Caco-2 (cell line): Measurements from ENCODE around the gene TMC2. TPM values are rescaled to one million over a fixed set of nuclear protein-coding genes. Genes with fewer than 3 reads are reported as not detected.

Source experiments
- BruUV-seq: library from RNA; stranded (reverse); fragments of 400-500 nt; replicated peaks from 2 replicates; lab custom pipeline; 2021; lab: Mats Ljungman, UMichigan
- CTCF ChIA-PET: fragments of 300-600 bp; sonication (Branson Sonifier 250); formaldehyde crosslinking; loops from one replicate; lab custom pipeline; 2022; ENCODE audit warnings: antibody characterized with exemption; lab: Charles Lee
- POLR2A ChIA-PET: fragments of 300-600 bp; sonication (Branson Sonifier 250); formaldehyde crosslinking; loops from one replicate; lab custom pipeline; 2022; ENCODE audit warnings: antibody characterized with exemption; lab: Charles Lee
- DNase-seq, 2 experiments: peaks; one replicate each; pipeline versions ENCODE4 v3.0.0 to v3.0.0-alpha.2; 2020 to 2022
- H3K27me3 ChIP-seq: replicated peaks from 2 replicates; pipeline ENCODE4 v1.6.0; 2011; ENCODE audit warnings: low read length; ENCODE audit not compliant: control insufficient read depth, insufficient read depth
- H3K36me3 ChIP-seq: 2 replicates; pipeline ENCODE4 v1.5.1; 2011; ENCODE audit warnings: low read length; ENCODE audit not compliant: control insufficient read depth, insufficient read depth
- H3K4me1 ChIP-seq: fragments of 250-450 bp; sonication (Bioruptor Pico); 2 replicates; pipeline ENCODE4 v1.5.1; 2020; ENCODE audit warnings: mild to moderate bottlenecking
- H3K4me3 ChIP-seq: 2 replicates; pipeline ENCODE4 v1.5.1; 2011; ENCODE audit warnings: low read depth, mild to moderate bottlenecking, control low read depth, low read length
- H3K9me3 ChIP-seq: fragments of 250-450 bp; sonication (Bioruptor Pico); 2 replicates; pipeline ENCODE4 v1.5.1; 2020; ENCODE audit warnings: mild to moderate bottlenecking, moderate library complexity
- H3K27ac Mint-ChIP-seq: one replicate; pipeline ENCODE4 v1.8.0; 2022; ENCODE audit warnings: mixed read lengths; ENCODE audit not compliant: unreplicated experiment
- H3K27me3 Mint-ChIP-seq: one replicate; pipeline ENCODE4 v1.8.0; 2022; ENCODE audit warnings: mixed read lengths; ENCODE audit not compliant: insufficient read depth, unreplicated experiment
- H3K36me3 Mint-ChIP-seq: one replicate; pipeline ENCODE4 v1.8.0; 2022; ENCODE audit warnings: mild to moderate bottlenecking, mixed read lengths; ENCODE audit not compliant: insufficient read depth, unreplicated experiment
- H3K4me1 Mint-ChIP-seq: one replicate; pipeline ENCODE4 v1.8.0; 2022; ENCODE audit warnings: low read depth, mixed read lengths; ENCODE audit not compliant: unreplicated experiment
- H3K4me3 Mint-ChIP-seq: one replicate; pipeline ENCODE4 v1.8.0; 2022; ENCODE audit warnings: mild to moderate bottlenecking, moderate library complexity, mixed read lengths; ENCODE audit not compliant: unreplicated experiment
- H3K9me3 Mint-ChIP-seq: one replicate; pipeline ENCODE4 v1.8.0; 2022; ENCODE audit warnings: mixed read lengths; ENCODE audit not compliant: unreplicated experiment
- CTCF ChIP-seq, 2 experiments: fragments of 200-600 bp in 1 of 2; IDR thresholded peaks; 1 replicate in 1 of 2; 2 replicates in 1 of 2; pipeline versions ENCODE4 v1.5.1 to v1.8.0; 2011 to 2022; ENCODE audit warnings: antibody characterized with exemption in 1 of 2, control low read depth in 1 of 2, inconsistent platforms in 1 of 2, low read depth in 1 of 2, low read length in 1 of 2, mild to moderate bottlenecking in 1 of 2, moderate library complexity in 1 of 2; ENCODE audit not compliant: insufficient read depth in 1 of 2, severe bottlenecking in 1 of 2, unreplicated experiment in 1 of 2
- intact Hi-C: fragments of 100-400 bp; cut with micrococcal nuclease; formaldehyde crosslinking; loops from one replicate; pipeline ENCODE4 v1.10.0; 2022; ENCODE audit not compliant: unreplicated experiment
- total RNA-seq: library from RNA; stranded (reverse); gene quantifications from 2 replicates; pipeline ENCODE4 v1.2.3, GENCODE V29; 2022

TMC2 gene
- total RNA-seq, 1 experiment from 2014 or later = not detected

- DNase-seq = no peak
- Mint-ChIP-seq H3K27ac (no peak overlapping the region), H3K9me3 (no peaks in the 10 kb centered on the region), H3K36me3 (no peaks in the 10 kb centered on the region), H3K27me3 (peaks cover 5% of the 10 kb centered on the region), H3K4me1 (peaks cover 7% of the 10 kb centered on the region), H3K4me3 (no peak overlapping the region)
- no peak overlapping the region for H3K4me3 ChIP-seq
- no peaks in the 10 kb centered on the region for H3K9me3 ChIP-seq
- ChIA-PET CTCF (interaction anchor here (1.0 kb wide), 1 partner anchor 9 kb away, joined by 6 read pairs; no protein-coding TSS in a partner anchor), POLR2A (no interaction called here)
- H3K4me1 ChIP-seq = peaks cover 6% of the 10 kb centered on the region
- intact Hi-C loops = no loop called here
- no peaks in the 10 kb centered on the region for H3K36me3 ChIP-seq
- H3K27me3 ChIP-seq = no peaks in the 10 kb centered on the region; the same call in 1 of the 2 replicates
- TF ChIP-seq CTCF (IDR thresholded peaks at IDR 0.05; ENCODE audit: insufficient read depth in 1 of 2, low read depth in 1 of 2, low read length in 1 of 2, severe bottlenecking in 1 of 2, unreplicated experiment in 1 of 2) = no peak
- BruUV-seq = no TSS peak
Observed at GRCh38 chr20:2515203-2515602, 21.2 kb upstream of the TMC2 start.

DNA sequence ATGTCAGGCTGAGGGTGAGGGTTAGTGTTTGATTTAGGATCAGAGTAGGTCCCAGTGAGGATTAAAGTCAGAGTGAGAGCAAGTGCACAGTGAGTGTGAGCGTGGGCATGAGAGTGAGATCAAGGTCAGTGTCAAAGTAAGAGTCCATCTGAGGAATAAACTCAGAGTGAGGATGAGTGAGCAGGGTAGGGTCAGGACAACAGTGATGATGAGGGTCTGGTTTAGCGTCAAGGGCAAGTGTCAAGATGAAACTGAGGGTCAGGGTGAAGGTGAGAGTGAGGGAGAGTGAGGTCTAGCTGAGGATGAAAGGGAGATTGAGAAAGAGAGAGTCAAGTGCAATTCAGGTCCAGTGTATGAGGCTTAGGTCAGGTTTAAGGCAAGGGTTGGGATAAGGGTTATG lies 20.0 kb upstream of the TMC2 start:
- H3K4me3 ChIP-seq = no peak overlapping the region
- no TSS peak for BruUV-seq
- no peaks in the 10 kb centered on the region for H3K36me3 ChIP-seq
- H3K27me3 ChIP-seq = no peaks in the 10 kb centered on the region; the same call in 1 of the 2 replicates
- ChIA-PET POLR2A (no interaction called here), CTCF (no interaction called here)
- peaks cover 5% of the 10 kb centered on the region for H3K27me3 Mint-ChIP-seq
- no peaks in the 10 kb centered on the region for H3K4me1 ChIP-seq
- no peaks in the 10 kb centered on the region for H3K9me3 ChIP-seq
- no peak overlapping the region for H3K4me3 Mint-ChIP-seq
- intact Hi-C loops = no loop called here
- no peaks in the 10 kb centered on the region for H3K36me3 Mint-ChIP-seq
- no peak overlapping the region for H3K27ac Mint-ChIP-seq
- no peak for TF ChIP-seq CTCF (IDR thresholded peaks at IDR 0.05; ENCODE audit: insufficient read depth in 1 of 2, low read depth in 1 of 2, low read length in 1 of 2, severe bottlenecking in 1 of 2, unreplicated experiment in 1 of 2)
- no peak for DNase-seq
- H3K9me3 Mint-ChIP-seq = no peaks in the 10 kb centered on the region
- H3K4me1 Mint-ChIP-seq = no peaks in the 10 kb centered on the region

- no TSS peak for BruUV-seq
- intact Hi-C loops = no loop called here
Observed at GRCh38 chr20:2518096-2518495, 18.3 kb upstream of the TMC2 start.

More at GRCh38 chr20:2518096-2518495, 18.3 kb upstream of the TMC2 start:
- Mint-ChIP-seq H3K4me3 (no peak overlapping the region), H3K27ac (no peak overlapping the region), H3K27me3 (peaks cover 5% of the 10 kb centered on the region), H3K36me3 (no peaks in the 10 kb centered on the region), H3K4me1 (no peaks in the 10 kb centered on the region), H3K9me3 (no peaks in the 10 kb centered on the region)
- DNase-seq = no peak
- Histone ChIP-seq H3K27me3 (no peaks in the 10 kb centered on the region; the same call in none of the 2 replicates), H3K9me3 (no peaks in the 10 kb centered on the region), H3K4me1 (no peaks in the 10 kb centered on the region), H3K4me3 (no peak overlapping the region), H3K36me3 (no peaks in the 10 kb centered on the region)
- ChIA-PET CTCF (no interaction called here), POLR2A (no interaction called here)
- TF ChIP-seq CTCF (IDR thresholded peaks at IDR 0.05; ENCODE audit: insufficient read depth in 1 of 2, low read depth in 1 of 2, low read length in 1 of 2, severe bottlenecking in 1 of 2, unreplicated experiment in 1 of 2) = no peak
